Measurements from ENCODE around the gene RNF112.

The RNF112 gene

GRCh38 chr17:19388791-19389785 is 21.9 kb upstream of the RNF112 start:
- no peak for DNase-seq

DNA sequence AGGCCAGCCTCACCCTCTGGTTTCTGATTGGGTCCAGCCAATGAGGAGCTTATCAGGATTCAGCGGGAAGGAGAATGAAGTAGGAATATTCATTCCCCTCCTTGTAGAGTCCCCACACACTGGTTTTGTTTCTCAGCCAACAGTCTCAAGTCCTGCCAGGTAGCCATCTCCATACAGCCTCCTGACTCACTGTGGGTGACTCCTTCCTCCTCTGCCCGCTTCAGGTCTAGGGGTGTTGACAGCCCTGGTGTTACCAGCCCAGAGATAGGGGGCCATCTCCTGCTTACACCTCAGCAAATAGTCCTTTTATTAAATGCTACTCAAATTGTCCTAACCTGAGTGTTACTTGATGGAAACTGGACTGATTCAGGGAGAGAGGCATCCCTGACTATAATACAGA is 20.1 kb upstream of the RNF112 start:
- no peak for DNase-seq

DNA sequence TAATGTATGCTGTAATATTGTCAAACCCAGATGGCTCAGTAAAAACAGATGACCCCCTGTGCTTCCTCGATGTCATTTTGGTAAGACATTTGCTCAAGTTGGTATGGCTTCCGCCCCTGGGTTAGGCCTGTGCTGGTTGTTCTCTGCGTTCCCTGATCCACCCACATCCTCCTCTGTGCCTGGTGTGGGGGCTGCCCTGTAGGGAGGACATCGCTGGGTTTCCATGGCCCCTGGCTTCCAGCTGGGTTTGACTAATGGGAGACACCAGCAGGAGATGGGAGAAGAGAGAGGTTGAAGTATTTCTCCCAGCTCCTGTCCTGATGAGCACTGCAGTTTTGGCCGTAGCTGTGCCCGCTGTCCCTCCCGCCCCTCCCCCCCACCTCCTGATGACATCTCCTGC is 19.6 kb upstream of the RNF112 start:
- no peak for DNase-seq

DNA sequence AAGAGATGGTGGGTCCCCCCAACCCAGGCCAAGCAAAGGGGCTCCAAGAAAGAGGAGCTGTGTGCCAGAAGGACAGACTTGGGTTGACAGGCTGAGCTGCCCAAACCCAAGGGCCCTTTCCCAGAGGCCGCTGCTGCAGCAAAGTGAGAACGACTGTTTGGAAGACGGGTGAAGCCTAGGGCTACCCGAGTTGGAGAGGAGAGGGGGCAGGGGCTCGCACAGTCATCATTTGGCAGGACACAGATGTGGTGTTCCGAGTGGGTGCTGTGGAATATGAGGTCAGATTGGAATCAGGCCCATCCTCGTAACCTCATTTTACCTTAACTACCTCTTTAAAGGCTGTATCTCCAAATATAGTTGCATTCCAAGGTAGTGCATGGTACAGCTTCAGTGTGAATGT is 18.7 kb upstream of the RNF112 start:
- DNase-seq: no peak

- no peak for DNase-seq
These were observed 13.4 kb upstream of the RNF112 start for GRCh38 chr17:19397556-19398041.

- peak; percentile 65 for DNase-seq
These were observed 12.5 kb upstream of the RNF112 start for GRCh38 chr17:19398301-19399181.

GRCh38 chr17:19399750-19400450 is 11.1 kb upstream of the RNF112 start:
- DNase-seq: no peak

- no peak for DNase-seq
These were observed 9.6 kb upstream of the RNF112 start for GRCh38 chr17:19401321-19402010.

- DNase-seq: no peak
These were observed 8.9 kb upstream of the RNF112 start for GRCh38 chr17:19402171-19402570.

DNA sequence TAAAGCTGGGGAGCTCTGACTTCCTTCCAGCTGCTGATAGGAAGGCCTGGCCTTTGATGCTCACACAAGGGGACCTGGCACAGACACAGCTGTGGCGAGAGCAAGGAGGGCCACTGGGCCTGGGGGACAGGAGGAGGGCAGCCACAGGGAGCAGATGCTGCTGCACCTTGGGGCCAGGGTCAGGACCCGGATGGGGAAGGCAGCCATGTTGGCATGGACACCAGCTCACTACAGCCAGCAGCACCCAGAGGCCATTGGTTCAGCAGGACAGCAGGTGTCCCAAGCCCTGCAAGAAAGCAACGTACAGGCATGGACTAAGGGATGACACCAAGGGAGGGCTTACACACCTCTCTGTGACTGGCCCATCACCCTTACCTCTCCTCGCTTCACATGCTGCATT is 8.0 kb upstream of the RNF112 start:
- no peak for DNase-seq

- DNase-seq: no peak
These were observed 6.8 kb upstream of the RNF112 start for GRCh38 chr17:19404264-19404663.

DNA sequence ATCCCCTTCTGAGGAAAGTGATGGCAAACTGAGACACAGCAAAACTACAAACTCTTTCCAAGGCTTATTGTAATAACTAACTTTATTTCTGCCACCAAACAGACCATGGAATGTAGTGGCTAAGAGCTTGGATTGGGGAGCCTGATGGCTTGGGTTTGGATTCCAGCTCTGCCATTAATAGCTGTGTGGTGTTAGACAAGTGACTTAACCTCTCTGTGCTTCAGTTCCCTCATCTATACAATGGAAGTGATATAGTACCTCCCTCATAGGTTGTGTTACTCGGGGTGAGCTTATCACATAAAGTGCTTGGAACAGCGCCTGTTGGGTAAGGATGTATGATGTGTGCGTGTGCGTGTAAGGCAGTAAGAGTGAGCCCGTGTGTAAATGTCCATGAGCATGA is 5.9 kb upstream of the RNF112 start:
- no peak for DNase-seq

GRCh38 chr17:19407601-19408345 is 3.3 kb upstream of the RNF112 start:
- no peak for DNase-seq

GRCh38 chr17:19408346-19408710 is 2.7 kb upstream of the RNF112 start:
- DNase-seq: no peak

- no peak for DNase-seq
These were observed 2.0 kb upstream of the RNF112 start for GRCh38 chr17:19409066-19409465.

GRCh38 chr17:19409509-19409908 is 1.5 kb upstream of the RNF112 start:
- DNase-seq: no peak

DNA sequence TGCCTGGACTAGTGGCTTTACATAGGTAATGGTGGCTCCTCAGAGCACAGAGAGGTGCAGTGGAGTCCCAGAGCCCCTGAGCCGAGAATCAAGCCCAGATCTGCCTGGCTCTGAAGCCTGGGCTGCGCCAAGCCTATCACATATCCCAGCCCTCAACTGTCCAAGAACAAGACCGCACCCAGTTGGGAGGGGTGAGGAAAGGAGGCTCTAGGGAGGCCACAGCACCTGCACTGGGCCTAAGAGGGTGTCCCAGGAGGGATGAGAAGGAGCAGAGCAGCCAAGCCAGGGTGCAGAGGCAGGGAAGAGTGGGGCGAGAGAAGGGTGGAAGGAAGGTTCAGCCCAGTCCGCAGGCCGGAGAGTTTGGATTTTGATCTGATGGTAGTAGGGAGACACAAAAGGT is 941 bp upstream of the RNF112 start:
- DNase-seq: no peak

DNA sequence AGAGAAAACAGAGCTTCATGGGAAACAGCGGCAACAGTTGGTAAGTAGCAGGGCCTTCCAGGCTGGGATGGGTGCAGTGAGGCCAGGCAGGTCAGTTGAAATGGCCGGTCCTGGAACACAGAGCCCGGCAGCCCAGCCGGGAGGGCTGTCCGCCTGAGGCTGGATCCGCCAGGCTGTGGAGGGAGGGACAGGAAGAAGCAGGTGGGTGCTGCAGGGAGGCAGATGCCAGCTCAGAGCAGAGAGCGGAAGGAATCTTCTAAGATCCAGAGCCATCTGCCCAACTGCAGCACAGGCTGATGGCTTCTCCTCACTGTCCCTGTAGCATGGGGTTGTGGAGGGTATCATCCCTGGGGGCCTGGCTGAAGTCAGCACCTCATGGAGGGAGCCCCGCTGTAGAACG is 599 bp downstream of the RNF112 start:
- DNase-seq: peak; percentile 83

GRCh38 chr17:19412510-19412909 is 1.5 kb downstream of the RNF112 start:
- DNase-seq: no peak

- DNase-seq: no peak
These were observed 2.0 kb downstream of the RNF112 start for GRCh38 chr17:19412984-19413383.

GRCh38 chr17:19413761-19414160 is 2.7 kb downstream of the RNF112 start:
- DNase-seq: no peak

Data from NCI-H2171 (cell line).